H9 (cell line): Measurements from ENCODE around the gene STX10. TPM values are rescaled to one million over a fixed set of nuclear protein-coding genes. Genes with fewer than 3 reads are reported as not detected.

Source experiments
- DNase-seq: peaks from one replicate; pipeline ENCODE4 v3.0.0-alpha.2; 2017
- H2AFZ ChIP-seq: one replicate; pipeline ENCODE4 v1.6.1; 2013; ENCODE audit warnings: mild to moderate bottlenecking, low read length, control low read depth, moderate library complexity
- H2AK5ac ChIP-seq: 2 replicates; pipeline ENCODE4 v1.6.1; 2013; ENCODE audit warnings: low read length, control low read depth, mixed read lengths; ENCODE audit not compliant: insufficient read length
- H2BK120ac ChIP-seq: one replicate; pipeline ENCODE4 v1.6.1; 2013; ENCODE audit warnings: low read depth, mild to moderate bottlenecking, low read length, control low read depth, inconsistent platforms; ENCODE audit not compliant: poor library complexity, severe bottlenecking
- H2BK12ac ChIP-seq: 2 replicates; pipeline ENCODE4 v1.6.1; 2013; ENCODE audit warnings: low read length, control low read depth, mixed read lengths, low read depth; ENCODE audit not compliant: insufficient read length
- H2BK15ac ChIP-seq: 2 replicates; pipeline ENCODE4 v1.6.1; 2013; ENCODE audit warnings: low read depth, low read length, control low read depth
- H2BK20ac ChIP-seq: one replicate; pipeline ENCODE4 v1.6.1; 2013; ENCODE audit warnings: low read depth, mild to moderate bottlenecking, low read length, control low read depth, inconsistent platforms; ENCODE audit not compliant: poor library complexity, severe bottlenecking
- H2BK5ac ChIP-seq: 2 replicates; pipeline ENCODE4 v1.6.1; 2013; ENCODE audit warnings: low read length, control low read depth, mixed read lengths; ENCODE audit not compliant: insufficient read length
- H3K14ac ChIP-seq: 2 replicates; pipeline ENCODE4 v1.6.1; 2013; ENCODE audit warnings: low read length, control low read depth; ENCODE audit not compliant: insufficient read depth
- H3K18ac ChIP-seq: 2 replicates; pipeline ENCODE4 v1.6.1; 2013; ENCODE audit warnings: low read depth, mild to moderate bottlenecking, mixed read lengths, low read length, control low read depth; ENCODE audit not compliant: insufficient read length
- H3K23ac ChIP-seq: 2 replicates; pipeline ENCODE4 v1.6.1; 2013; ENCODE audit warnings: low read length, control low read depth, mixed read lengths, low read depth; ENCODE audit not compliant: insufficient read length
- H3K23me2 ChIP-seq: 2 replicates; pipeline ENCODE4 v1.6.1; 2013; ENCODE audit warnings: low read depth, mild to moderate bottlenecking, mixed read lengths, low read length, control low read depth; ENCODE audit not compliant: insufficient read length, poor library complexity, severe bottlenecking
- H3K27ac ChIP-seq: 2 replicates; pipeline ENCODE4 v1.5.1; 2013; ENCODE audit warnings: low read length, control low read depth, mixed read lengths, low read depth; ENCODE audit not compliant: insufficient read length
- H3K27me3 ChIP-seq: 2 replicates; pipeline ENCODE4 v1.6.1; 2013; ENCODE audit warnings: low read length, control low read depth, inconsistent platforms; ENCODE audit not compliant: insufficient read depth
- H3K4ac ChIP-seq: 2 replicates; pipeline ENCODE4 v1.6.1; 2013; ENCODE audit warnings: low read depth, mild to moderate bottlenecking, control low read depth, inconsistent platforms, low read length, moderate library complexity
- H3K4me1 ChIP-seq: 2 replicates; pipeline ENCODE4 v1.6.1; 2013; ENCODE audit warnings: low read length, control low read depth, inconsistent platforms; ENCODE audit not compliant: insufficient read depth
- H3K4me2 ChIP-seq: 2 replicates; pipeline ENCODE4 v1.6.1; 2013; ENCODE audit warnings: low read length, control low read depth, mixed read lengths; ENCODE audit not compliant: insufficient read length, insufficient read depth
- H3K56ac ChIP-seq: 2 replicates; pipeline ENCODE4 v1.6.1; 2013; ENCODE audit warnings: low read depth, mild to moderate bottlenecking, mixed read lengths, low read length, control low read depth; ENCODE audit not compliant: insufficient read length
- H3K79me1 ChIP-seq: 2 replicates; pipeline ENCODE4 v1.6.1; 2013; ENCODE audit warnings: low read depth, mild to moderate bottlenecking, moderate library complexity, low read length, control low read depth, inconsistent platforms; ENCODE audit not compliant: insufficient read depth, poor library complexity, severe bottlenecking
- H3K79me2 ChIP-seq: 2 replicates; pipeline ENCODE4 v1.6.1; 2013; ENCODE audit warnings: low read length, control low read depth, inconsistent platforms; ENCODE audit not compliant: insufficient read depth
- H3K9ac ChIP-seq: 2 replicates; pipeline ENCODE4 v1.6.1; 2013; ENCODE audit warnings: low read length, control low read depth, mixed read lengths; ENCODE audit not compliant: insufficient read length; ENCODE audit errors: extremely low read depth
- H3K9me3 ChIP-seq: one replicate; pipeline ENCODE4 v1.6.1; 2013; ENCODE audit warnings: low read depth, low read length, inconsistent platforms; ENCODE audit not compliant: control insufficient read depth
- H3T11ph ChIP-seq: one replicate; pipeline ENCODE4 v1.6.1; 2013; ENCODE audit warnings: mild to moderate bottlenecking, low read length, control low read depth, inconsistent platforms
- H4K20me1 ChIP-seq: one replicate; pipeline ENCODE4 v1.6.1; 2013; ENCODE audit not compliant: control insufficient read depth, insufficient read length, insufficient read depth
- H4K5ac ChIP-seq: 2 replicates; pipeline ENCODE4 v1.6.1; 2013; ENCODE audit warnings: low read depth, mild to moderate bottlenecking, mixed read lengths, low read length, control low read depth; ENCODE audit not compliant: insufficient read length
- H4K8ac ChIP-seq: replicated peaks from 2 replicates; pipeline ENCODE4 v1.6.1; 2013; ENCODE audit warnings: low read length, control low read depth, mixed read lengths, low read depth; ENCODE audit not compliant: insufficient read length
- H4K91ac ChIP-seq: 2 replicates; pipeline ENCODE4 v1.6.1; 2013; ENCODE audit warnings: low read depth, mild to moderate bottlenecking, moderate library complexity, mixed read lengths, low read length, control low read depth; ENCODE audit not compliant: insufficient read length
- H3K27ac Mint-ChIP-seq, 3 experiments: 2 replicates in 2 of 3; 3 replicates in 1 of 3; pipeline ENCODE4 v1.8.0; 2020 to 2021; ENCODE audit warnings: mixed read lengths in 3 of 3, mild to moderate bottlenecking in 1 of 3, moderate library complexity in 1 of 3
- H3K27me3 Mint-ChIP-seq: 2 replicates; pipeline ENCODE4 v1.8.0; 2021; ENCODE audit warnings: low read depth, mild to moderate bottlenecking, moderate library complexity, mixed read lengths
- H3K36me3 Mint-ChIP-seq, 3 experiments: 2 replicates in 2 of 3; 3 replicates in 1 of 3; pipeline ENCODE4 v1.8.0; 2020 to 2021; ENCODE audit warnings: low read depth in 3 of 3, mixed read lengths in 3 of 3; ENCODE audit not compliant: insufficient read depth in 1 of 3
- H3K4me1 Mint-ChIP-seq, 2 experiments: 2 replicates each; pipeline ENCODE4 v1.8.0; 2020; ENCODE audit warnings: mixed read lengths in 2 of 2
- H3K4me3 Mint-ChIP-seq, 2 experiments: 2 replicates in 1 of 2; 3 replicates in 1 of 2; pipeline ENCODE4 v1.8.0; 2020 to 2021; ENCODE audit warnings: mild to moderate bottlenecking in 2 of 2, mixed read lengths in 2 of 2, moderate library complexity in 1 of 2
- H3K9me3 Mint-ChIP-seq, 2 experiments: 2 replicates in 1 of 2; 3 replicates in 1 of 2; pipeline ENCODE4 v1.8.0; 2020; ENCODE audit warnings: mild to moderate bottlenecking in 2 of 2, mixed read lengths in 2 of 2, moderate library complexity in 1 of 2
- CTCF ChIP-seq: fragments of 200-600 bp; sonication (generic); conservative IDR thresholded peaks from 3 replicates; pipeline ENCODE4 v1.8.0; 2021; ENCODE audit warnings: antibody characterized with exemption, mild to moderate bottlenecking
- WGBS: extraction: QIAGEN DNeasy Blood & Tissue Kit; methylation state at CpG from one replicate; pipeline ENCODE4 v1.1.7; 2013; ENCODE audit warnings: missing lambda C conversion rate, low lambda C conversion rate, mixed read lengths; ENCODE audit not compliant: insufficient read length; ENCODE audit errors: extremely low coverage; 5-methylcytosine and 5-hydroxymethylcytosine counted together
- total RNA-seq: library from RNA; stranded (reverse); gene quantifications from 2 replicates; pipeline ENCODE4 v1.2.1, GENCODE V29; 2021

STX10 gene
- total RNA-seq, 1 experiment from 2014 or later: 39.4 TPM

GRCh38 chr19:13198634-13199033 lies 48.5 kb upstream of the STX10 start:
- no peaks in the 10 kb centered on the region for H3K79me1 ChIP-seq
- no peak overlapping the region for H2BK20ac ChIP-seq
- no peak overlapping the region for H3K27ac ChIP-seq
- peak overlapping the region; percentile 49 for H2BK5ac ChIP-seq
- no peak overlapping the region for H2AK5ac ChIP-seq
- no peaks in the 10 kb centered on the region for H3K27me3 ChIP-seq
- H4K8ac ChIP-seq: no peak overlapping the region
- peak overlapping the region in 1 of 3 experiments; percentile 73; a peak in 1 of 7 replicates for H3K27ac Mint-ChIP-seq
- H3K4me1 ChIP-seq: no peaks in the 10 kb centered on the region
- H3T11ph ChIP-seq: no peak overlapping the region
- H4K91ac ChIP-seq: no peak overlapping the region
- H4K5ac ChIP-seq: no peak overlapping the region
- no peaks in the 10 kb centered on the region for H3K4me1 Mint-ChIP-seq
- H3K9ac ChIP-seq: no peak overlapping the region
- no peak overlapping the region for H3K18ac ChIP-seq
- no peaks in the 10 kb centered on the region for H3K9me3 Mint-ChIP-seq
- H3K4me3 Mint-ChIP-seq: no peak overlapping the region
- no peaks in the 10 kb centered on the region for H3K23me2 ChIP-seq
- no peak overlapping the region for H2BK12ac ChIP-seq
- H2BK15ac ChIP-seq: no peak overlapping the region
- no peak for DNase-seq
- TF ChIP-seq CTCF: no peak
- H3K36me3 Mint-ChIP-seq: no peaks in the 10 kb centered on the region
- no peak overlapping the region for H3K56ac ChIP-seq
- H3K4me2 ChIP-seq: no peak overlapping the region
- no peak overlapping the region for H2AFZ ChIP-seq
- H3K9me3 ChIP-seq: no peaks in the 10 kb centered on the region
- no peak overlapping the region for H3K23ac ChIP-seq
- H2BK120ac ChIP-seq: no peak overlapping the region
- H3K14ac ChIP-seq: no peak overlapping the region; the same call in 1 of the 2 replicates
- H3K4ac ChIP-seq: no peak overlapping the region
- no CpG with 5 or more reads among the region's 18 CpGs for whole genome bisulfite sequencing
- H3K27me3 Mint-ChIP-seq: no peaks in the 10 kb centered on the region
- no peaks in the 10 kb centered on the region for H3K79me2 ChIP-seq
- H4K20me1 ChIP-seq: no peaks in the 10 kb centered on the region
